ENCODE data around the gene GARIN5B.

GARIN5B gene

GRCh38 chr19:55387736-55388497 lies 24.9 kb upstream of the GARIN5B start:
- no peak for DNase-seq

- DNase-seq: no peak
Measured at GRCh38 chr19:55386493-55386971, 23.5 kb upstream of the GARIN5B start.

- peak; percentile 80 for DNase-seq
Measured at GRCh38 chr19:55385724-55386492, 22.8 kb upstream of the GARIN5B start, which contains the start of gene RPL28. Gene RPL28 (plus strand): TSS chr19:55385932. CDS start chr19:55386358, 426 bp downstream.

GRCh38 chr19:55384920-55385723 lies 22.1 kb upstream of the GARIN5B start:
- DNase-seq: peak; percentile 70

GRCh38 chr19:55384131-55384919 lies 21.3 kb upstream of the GARIN5B start, which contains the start of gene TMEM238:
Gene TMEM238 (minus strand): TSS chr19:55384292. CDS start chr19:55384259, 33 bp downstream.
- no peak for DNase-seq

GRCh38 chr19:55383279-55384130 lies 20.4 kb upstream of the GARIN5B start:
- peak; percentile 86 for DNase-seq

- DNase-seq: no peak
Measured at GRCh38 chr19:55382522-55383054, 19.5 kb upstream of the GARIN5B start.

GRCh38 chr19:55382013-55382412 lies 19.0 kb upstream of the GARIN5B start:
- no peak for DNase-seq

GRCh38 chr19:55379174-55379573 lies 16.1 kb upstream of the GARIN5B start:
- no peak for DNase-seq

GRCh38 chr19:55377356-55378131 lies 14.5 kb upstream of the GARIN5B start:
- no peak for DNase-seq

- no peak for DNase-seq
Measured at GRCh38 chr19:55376241-55376933, 13.3 kb upstream of the GARIN5B start, which contains the start of gene TMEM190. Gene TMEM190 (plus strand): TSS chr19:55376826. CDS start chr19:55376854, 28 bp downstream.

GRCh38 chr19:55373993-55374757 lies 11.1 kb upstream of the GARIN5B start:
- no peak for DNase-seq

- no peak for DNase-seq
Measured at GRCh38 chr19:55373306-55373992, 10.4 kb upstream of the GARIN5B start.

GRCh38 chr19:55372316-55373081 lies 9.4 kb upstream of the GARIN5B start:
- no peak for DNase-seq

- peak; percentile 64 for DNase-seq
Measured at GRCh38 chr19:55370305-55370988, 7.4 kb upstream of the GARIN5B start, which contains the start of gene IL11. Gene IL11 (minus strand): TSS chr19:55370463. CDS start chr19:55370310, 153 bp downstream.

GRCh38 chr19:55369653-55370304 lies 6.7 kb upstream of the GARIN5B start:
- peak; percentile 96 for DNase-seq
